Posterior vena cava (tissue), 2 donors: ENCODE measurements around the gene PLXND1. TPM values are rescaled to one million over a fixed set of nuclear protein-coding genes. Genes with fewer than 3 reads are reported as not detected.

Experiments
- DNase-seq: peaks from one replicate; pipeline ENCODE4 v3.0.0-alpha.2; 2020; ENCODE audit warnings: low spot score
- intact Hi-C, 2 donors: fragments of 100-400 bp; cut with DNase I; formaldehyde crosslinking; loops; one replicate each; pipeline versions ENCODE4 v1.14.1 to v1.14.2; 2022 to 2023
- total RNA-seq, 2 donors: library from RNA; stranded (reverse); fragmentation: NEBNext Ultra II Directional; extraction: Animal tissue kit (Norgen Biotek cat#: 25700); gene quantifications; one replicate each; pipeline ENCODE4 v1.2.1, GENCODE V29; 2021
- donor health status: DM: yes; HTN: yes; CAD: no.
- donor health status: DM: yes; HTN: yes; CAD: no.

PLXND1 gene
- total RNA-seq, 2 donors from 2014 or later = 155 to 241 TPM

GRCh38 chr3:129561619-129562248 is 44.7 kb downstream of the PLXND1 start:
- no peak for DNase-seq

DNA sequence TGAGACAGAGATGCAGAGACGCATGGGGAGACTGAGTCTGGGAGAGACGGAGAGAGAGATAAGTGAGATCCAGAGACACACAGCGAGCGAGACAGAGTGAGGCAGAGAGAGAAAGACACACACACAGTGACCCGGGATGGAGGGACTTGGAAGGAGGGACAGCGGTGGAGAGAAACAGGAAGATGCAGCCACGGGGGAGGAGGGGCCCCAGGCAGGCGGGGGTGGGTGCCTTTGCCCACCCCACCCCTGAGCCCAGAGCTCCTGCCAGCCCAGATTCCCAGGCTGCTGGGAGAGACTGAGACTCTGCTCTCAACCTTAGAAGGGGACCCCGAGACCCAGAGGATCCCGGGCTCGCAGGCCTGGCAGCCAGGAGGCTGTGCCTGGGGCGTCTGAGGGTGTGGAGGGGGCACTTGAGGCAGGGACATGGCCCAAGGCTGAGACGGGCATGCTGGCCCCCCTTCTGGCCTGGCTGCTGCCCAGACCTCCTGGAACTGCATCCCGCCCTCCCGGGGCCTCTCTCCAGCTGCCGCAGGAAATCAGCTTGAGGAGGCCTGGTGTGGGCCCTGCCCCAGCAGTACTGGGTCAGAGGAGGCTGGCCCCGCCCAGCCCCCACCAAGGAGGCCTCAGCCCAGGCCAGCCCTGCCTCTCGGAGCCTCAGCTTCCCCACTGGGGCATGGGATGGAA is 45.4 kb downstream of the PLXND1 start:
- intact Hi-C loops = loop anchor here in 1 of 2 donors (5.0 kb wide), 1 partner anchor 36 kb away; no protein-coding TSS in a partner anchor
- DNase-seq = peak; percentile 95

More at GRCh38 chr3:129561619-129562248, 44.7 kb downstream of the PLXND1 start:
- intact Hi-C loops = loop anchor here in 1 of 2 donors (5.0 kb wide), 1 partner anchor 36 kb away; no protein-coding TSS in a partner anchor

GRCh38 chr3:129560269-129560787 is 46.1 kb downstream of the PLXND1 start:
- no peak for DNase-seq
- intact Hi-C loops = loop anchor here in 1 of 2 donors (5.0 kb wide), 1 partner anchor 37 kb away; no protein-coding TSS in a partner anchor

GRCh38 chr3:129559565-129560079 is 46.9 kb downstream of the PLXND1 start:
- intact Hi-C loops = loop anchor here in 1 of 2 donors (5.0 kb wide), 1 partner anchor 38 kb away; no protein-coding TSS in a partner anchor
- no peak for DNase-seq

GRCh38 chr3:129558772-129559564 is 47.5 kb downstream of the PLXND1 start:
- intact Hi-C loops = no loop called here

GRCh38 chr3:129558081-129558771 is 48.2 kb downstream of the PLXND1 start:
- intact Hi-C loops = no loop called here
- no peak for DNase-seq

More at GRCh38 chr3:129558772-129559564, 47.5 kb downstream of the PLXND1 start:
- DNase-seq = no peak

DNA sequence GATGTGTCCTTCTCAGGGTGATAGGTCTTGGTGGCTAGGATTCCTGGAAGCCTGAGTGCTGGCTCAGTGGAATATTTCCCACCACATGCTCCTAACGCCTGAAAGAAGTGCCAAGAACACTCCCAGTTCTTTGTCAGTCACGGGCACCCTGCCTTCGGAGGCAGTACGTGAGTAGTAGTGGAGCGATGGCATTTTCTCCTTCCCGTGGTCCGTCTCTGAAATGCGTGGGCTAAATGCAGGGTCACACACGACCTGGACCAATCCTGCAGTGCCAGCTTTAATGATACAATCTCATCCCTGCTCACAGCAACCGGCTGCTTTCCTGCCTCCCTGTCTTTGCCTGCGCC is 49.0 kb downstream of the PLXND1 start:
- DNase-seq = peak; percentile 89
- intact Hi-C loops = no loop called here

- no peak for DNase-seq
- intact Hi-C loops = no loop called here
Observed at GRCh38 chr3:129556890-129557547, 49.5 kb downstream of the PLXND1 start.

DNA sequence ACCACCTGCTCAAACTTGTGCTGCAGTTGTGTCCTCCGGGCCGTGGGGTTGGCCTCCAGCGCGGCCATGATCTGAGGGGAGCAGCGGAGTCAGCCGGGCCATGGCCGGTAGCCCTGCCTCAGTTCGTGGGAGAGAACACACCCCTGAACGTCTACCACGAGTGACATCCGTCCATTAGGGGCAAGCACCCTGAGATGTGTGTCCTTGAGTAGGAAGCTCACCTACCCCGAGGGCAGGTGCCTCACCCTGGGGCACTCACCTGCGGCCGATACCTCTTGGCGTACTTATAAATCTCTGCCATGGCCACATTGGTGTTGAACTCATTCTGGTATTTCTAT is 50.1 kb downstream of the PLXND1 start:
- DNase-seq = no peak
- intact Hi-C loops = no loop called here

GRCh38 chr3:129555616-129556357 is 50.7 kb downstream of the PLXND1 start:
- DNase-seq = no peak
- intact Hi-C loops = no loop called here

DNA sequence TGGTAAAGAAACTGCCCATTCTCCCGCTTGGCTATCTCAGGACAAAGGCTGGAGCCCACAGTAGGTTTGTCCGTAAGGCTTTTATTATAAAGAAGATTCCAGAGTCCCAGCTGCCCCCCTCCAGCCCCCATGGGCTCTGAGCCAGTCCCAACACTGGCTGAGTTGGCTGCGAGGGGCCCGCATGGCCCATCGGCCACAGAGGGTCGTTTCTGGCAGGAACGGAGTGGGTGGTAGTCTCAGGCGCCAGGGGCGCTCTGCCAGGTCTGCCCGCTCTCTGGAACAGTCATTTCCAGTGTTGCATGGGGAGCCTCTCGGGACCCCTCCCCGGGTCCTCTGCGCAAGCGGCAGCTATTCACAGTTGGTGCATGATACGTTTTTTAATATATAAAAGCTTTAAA is 51.3 kb downstream of the PLXND1 start:
- no peak for DNase-seq
- intact Hi-C loops = no loop called here

DNA sequence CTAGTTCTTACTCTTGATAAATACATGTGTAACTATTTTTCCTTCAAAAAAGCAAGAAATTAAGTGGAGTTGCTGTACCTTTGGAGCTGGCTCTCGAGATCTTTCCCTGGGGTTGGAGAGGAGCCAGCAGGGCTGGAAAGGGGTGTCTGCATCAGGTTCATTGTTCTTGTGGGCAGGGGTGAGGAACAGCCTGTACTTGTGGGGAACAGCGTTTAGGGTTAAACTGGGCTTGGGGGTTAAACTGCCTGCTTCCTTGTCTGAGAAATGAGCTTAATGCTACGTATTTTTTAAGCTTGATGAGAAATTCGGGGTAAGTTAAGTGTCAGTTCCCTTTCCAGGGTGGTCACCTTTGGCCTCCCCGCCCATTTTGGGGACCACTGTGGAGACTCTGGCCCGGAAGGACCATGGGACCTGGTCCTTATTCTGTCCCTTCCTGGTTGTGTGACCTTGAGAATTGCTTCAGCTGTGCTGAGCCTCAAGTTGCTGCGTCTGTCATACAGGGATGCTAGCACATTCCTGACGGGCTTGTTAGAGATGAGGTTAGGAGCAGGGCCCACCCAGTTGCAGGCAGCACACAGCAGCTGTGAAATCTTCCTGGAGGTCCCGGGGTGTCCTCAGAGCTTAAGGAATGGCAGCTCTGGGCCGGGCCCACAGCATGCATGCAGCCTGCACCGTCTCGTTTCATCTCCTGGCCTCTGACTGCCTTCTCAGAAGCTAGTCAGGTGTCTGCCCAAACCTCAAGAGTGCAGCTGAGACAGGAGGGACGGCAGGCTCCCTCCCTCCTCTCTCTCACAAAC is 51.9 kb downstream of the PLXND1 start:
- no peak for DNase-seq
- intact Hi-C loops = no loop called here

- DNase-seq = no peak
- intact Hi-C loops = no loop called here
Observed at GRCh38 chr3:129553719-129554118, 52.8 kb downstream of the PLXND1 start.

- intact Hi-C loops = no loop called here
- DNase-seq = no peak
Observed at GRCh38 chr3:129553171-129553570, 53.3 kb downstream of the PLXND1 start.

DNA sequence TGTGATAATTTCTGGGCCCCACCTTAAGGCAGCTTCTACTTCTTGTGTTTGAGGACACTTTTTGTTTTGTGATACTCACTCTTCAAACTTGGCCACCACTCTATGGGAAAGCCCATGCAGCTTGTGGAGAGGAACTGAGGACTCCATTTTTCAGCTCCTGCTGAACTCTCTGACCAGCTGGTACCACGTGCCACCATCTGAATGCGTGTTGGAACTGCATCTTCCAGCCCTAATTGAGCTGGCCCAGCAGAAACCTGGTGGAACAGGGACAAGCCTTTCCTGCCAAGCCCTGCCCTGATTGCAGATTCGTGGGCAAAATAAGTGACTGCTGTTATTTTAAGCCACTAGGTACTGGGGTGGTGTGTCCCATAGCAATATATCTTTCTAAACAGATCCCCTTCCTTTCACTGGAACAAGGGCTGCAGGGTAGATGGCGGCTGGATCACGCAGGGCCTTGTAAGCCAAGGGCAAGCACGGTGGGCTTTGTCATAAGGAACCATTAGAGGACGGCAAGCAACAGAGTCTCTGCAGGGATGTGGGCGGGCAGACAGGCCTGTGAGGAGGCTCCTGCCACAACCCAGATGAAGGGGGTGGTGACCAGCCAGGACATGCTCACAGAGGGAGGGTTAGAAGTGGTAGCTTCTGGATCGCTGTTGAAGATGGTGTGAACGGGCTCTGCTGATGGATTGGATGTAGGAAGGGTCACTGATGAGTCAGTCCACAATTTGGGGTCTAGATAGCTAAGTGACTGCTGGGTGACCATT is 54.0 kb downstream of the PLXND1 start:
- intact Hi-C loops = no loop called here
- no peak for DNase-seq

DNA sequence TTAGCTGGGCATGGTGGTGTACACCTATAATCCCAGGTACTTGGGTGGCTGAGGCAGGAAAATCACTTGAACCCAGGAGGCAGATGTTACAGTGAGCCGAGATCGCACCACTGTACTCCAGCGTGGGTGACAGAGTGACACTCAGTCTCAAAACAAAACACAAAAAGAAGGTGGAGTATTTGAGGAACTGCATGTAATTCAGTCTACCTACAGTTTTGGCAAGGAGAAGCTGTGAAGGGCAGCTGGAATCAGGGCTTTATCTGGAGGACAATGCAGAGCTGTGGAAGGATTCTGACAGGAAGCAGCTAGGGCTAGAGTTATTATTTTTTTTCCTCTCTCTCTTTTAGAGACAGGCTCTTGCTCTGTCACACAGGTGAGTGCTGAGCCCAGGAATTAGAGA is 56.7 kb downstream of the PLXND1 start:
- DNase-seq = no peak
- intact Hi-C loops = no loop called here
